GM12875 (cell line): ENCODE measurements around the gene SPRR1A.

Source experiments
- H3K4me3 ChIP-seq: one replicate; pipeline ENCODE4 v1.5.1; 2011; ENCODE audit warnings: low read depth, low read length, control low read depth
- CTCF ChIP-seq: IDR thresholded peaks from 2 replicates; pipeline ENCODE4 v1.5.1; 2011; ENCODE audit warnings: low read depth, mild to moderate bottlenecking, control low read depth, inconsistent platforms, low read length, moderate library complexity, borderline replicate concordance; ENCODE audit not compliant: insufficient read depth

SPRR1A gene

GRCh38 chr1:152961226-152961891 is 22.5 kb upstream of the SPRR1A start:
- H3K4me3 ChIP-seq = no peak overlapping the region
- no peak for TF ChIP-seq CTCF

- H3K4me3 ChIP-seq = no peak overlapping the region
- TF ChIP-seq CTCF = no peak
Measured at GRCh38 chr1:152962876-152963415, 20.9 kb upstream of the SPRR1A start.

GRCh38 chr1:152964536-152964935 is 19.3 kb upstream of the SPRR1A start:
- TF ChIP-seq CTCF = no peak
- H3K4me3 ChIP-seq = no peak overlapping the region

- H3K4me3 ChIP-seq = no peak overlapping the region
Measured at GRCh38 chr1:152965853-152966252, 18.0 kb upstream of the SPRR1A start.

GRCh38 chr1:152967201-152967600 is 16.7 kb upstream of the SPRR1A start:
- H3K4me3 ChIP-seq = no peak overlapping the region
- no peak for TF ChIP-seq CTCF

More at GRCh38 chr1:152965853-152966252, 18.0 kb upstream of the SPRR1A start:
- TF ChIP-seq CTCF = no peak

- no peak for TF ChIP-seq CTCF
- H3K4me3 ChIP-seq = no peak overlapping the region
Measured at GRCh38 chr1:152968248-152968647, 15.6 kb upstream of the SPRR1A start.

- no peak for TF ChIP-seq CTCF
Measured at GRCh38 chr1:152969036-152969435, 14.8 kb upstream of the SPRR1A start.

More at GRCh38 chr1:152969036-152969435, 14.8 kb upstream of the SPRR1A start:
- H3K4me3 ChIP-seq = no peak overlapping the region
